ENCODE results near the gene PCED1A.

DNA sequence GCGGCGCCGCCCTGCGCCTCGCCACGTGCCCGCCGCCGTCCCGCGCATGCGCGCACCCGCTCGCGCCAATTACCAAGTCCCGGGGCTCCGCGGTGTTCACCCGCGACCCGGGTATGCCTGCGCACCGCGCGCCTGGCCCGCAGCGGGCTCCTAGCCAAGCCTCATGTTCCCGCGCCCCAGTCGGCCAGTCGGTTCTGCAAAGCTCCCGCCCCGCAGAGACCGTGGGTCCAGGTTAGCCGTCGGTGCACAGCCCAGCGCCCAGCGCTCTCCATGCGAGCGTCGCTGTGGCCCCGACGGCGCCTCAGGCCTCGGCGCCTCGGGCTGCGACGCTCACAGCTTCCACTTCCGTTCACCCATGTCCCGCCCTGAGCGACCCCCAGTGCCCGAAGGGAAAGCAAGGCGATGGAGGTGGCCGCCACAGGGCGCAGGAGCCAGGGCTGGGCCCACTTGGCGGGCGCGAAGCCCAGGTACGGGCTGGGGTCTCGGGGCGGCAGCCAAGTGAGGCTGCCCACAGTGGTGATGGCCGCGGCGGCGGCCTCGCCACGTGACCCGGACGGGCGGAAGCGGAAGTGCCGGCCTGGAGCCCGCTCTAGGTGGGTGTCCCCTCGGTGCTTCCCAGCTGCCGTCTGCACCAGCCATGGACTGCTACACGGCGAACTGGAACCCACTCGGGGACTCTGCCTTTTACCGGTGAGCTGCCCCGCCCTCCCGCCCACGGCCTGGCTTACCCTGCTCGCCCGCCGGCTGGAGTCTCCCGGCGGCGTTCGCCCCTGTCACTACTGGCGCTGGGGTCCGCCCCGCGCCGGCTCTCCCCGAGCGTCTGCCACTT, at the start of gene PCED1A, which contains the start of gene VPS16:
- TF ChIP-seq, protein P1, sequence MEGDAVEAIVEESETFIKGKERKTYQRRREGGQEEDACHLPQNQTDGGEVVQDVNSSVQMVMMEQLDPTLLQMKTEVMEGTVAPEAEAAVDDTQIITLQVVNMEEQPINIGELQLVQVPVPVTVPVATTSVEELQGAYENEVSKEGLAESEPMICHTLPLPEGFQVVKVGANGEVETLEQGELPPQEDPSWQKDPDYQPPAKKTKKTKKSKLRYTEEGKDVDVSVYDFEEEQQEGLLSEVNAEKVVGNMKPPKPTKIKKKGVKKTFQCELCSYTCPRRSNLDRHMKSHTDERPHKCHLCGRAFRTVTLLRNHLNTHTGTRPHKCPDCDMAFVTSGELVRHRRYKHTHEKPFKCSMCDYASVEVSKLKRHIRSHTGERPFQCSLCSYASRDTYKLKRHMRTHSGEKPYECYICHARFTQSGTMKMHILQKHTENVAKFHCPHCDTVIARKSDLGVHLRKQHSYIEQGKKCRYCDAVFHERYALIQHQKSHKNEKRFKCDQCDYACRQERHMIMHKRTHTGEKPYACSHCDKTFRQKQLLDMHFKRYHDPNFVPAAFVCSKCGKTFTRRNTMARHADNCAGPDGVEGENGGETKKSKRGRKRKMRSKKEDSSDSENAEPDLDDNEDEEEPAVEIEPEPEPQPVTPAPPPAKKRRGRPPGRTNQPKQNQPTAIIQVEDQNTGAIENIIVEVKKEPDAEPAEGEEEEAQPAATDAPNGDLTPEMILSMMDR (IDR thresholded peaks at IDR 0.05) = peak in 1 of 3 donors; percentile 17
- TF ChIP-seq POLR2A (IDR thresholded peaks at IDR 0.05) = peak; percentile 41

Measured in ovary (tissue), 3 donors.